Medulla oblongata (tissue), 1 donor: ENCODE data around the gene CD2AP.
"Not testable (repeated sequence)": the region's sequence is repeated elsewhere in the genome, so short reads cannot be mapped to it uniquely, and the experiment has no call there.

Source experiments
- DNase-seq: peaks from one replicate; pipeline ENCODE4 v3.0.0-alpha.2; 2015; ENCODE audit errors: extremely low spot score

The CD2AP gene

DNA sequence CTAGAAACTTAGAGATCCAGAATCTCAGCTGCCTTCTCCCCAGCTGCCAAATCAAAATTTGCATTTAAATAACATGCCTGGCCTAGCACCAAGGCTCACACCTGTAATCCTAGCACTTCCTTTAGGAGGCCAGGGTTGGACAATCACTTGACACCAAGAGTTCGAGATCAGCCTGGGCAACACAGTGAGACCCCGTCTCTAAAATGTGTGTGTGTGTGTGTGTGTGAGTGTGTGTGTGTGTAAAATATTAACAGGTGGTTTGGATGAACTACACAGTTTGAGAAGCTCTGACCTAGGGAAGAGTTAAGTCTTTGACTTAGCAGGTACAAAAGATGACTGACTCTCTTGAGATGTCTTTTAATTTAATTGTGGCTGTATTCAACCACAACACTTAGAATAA, 20.2 kb upstream of the CD2AP start:
- DNase-seq: no peak

DNA sequence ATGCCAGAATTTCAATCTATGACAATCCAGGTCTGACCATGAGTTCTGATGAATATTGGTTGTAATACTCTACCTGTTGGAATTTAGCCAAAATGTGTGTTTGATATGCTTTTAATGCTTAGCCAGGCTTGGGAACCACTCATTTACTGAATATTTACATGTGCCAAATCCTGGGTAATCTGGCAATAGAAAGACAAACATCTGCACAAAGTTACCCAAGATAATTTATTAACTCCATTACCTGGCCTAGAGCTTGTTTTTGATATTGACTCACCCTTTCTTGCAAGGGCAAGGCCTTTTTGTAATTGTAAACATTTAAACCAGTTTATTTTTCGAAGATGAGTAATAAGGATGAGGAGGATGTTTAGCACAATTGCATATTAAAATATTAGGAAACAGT, 13.5 kb upstream of the CD2AP start:
- no peak for DNase-seq

DNA sequence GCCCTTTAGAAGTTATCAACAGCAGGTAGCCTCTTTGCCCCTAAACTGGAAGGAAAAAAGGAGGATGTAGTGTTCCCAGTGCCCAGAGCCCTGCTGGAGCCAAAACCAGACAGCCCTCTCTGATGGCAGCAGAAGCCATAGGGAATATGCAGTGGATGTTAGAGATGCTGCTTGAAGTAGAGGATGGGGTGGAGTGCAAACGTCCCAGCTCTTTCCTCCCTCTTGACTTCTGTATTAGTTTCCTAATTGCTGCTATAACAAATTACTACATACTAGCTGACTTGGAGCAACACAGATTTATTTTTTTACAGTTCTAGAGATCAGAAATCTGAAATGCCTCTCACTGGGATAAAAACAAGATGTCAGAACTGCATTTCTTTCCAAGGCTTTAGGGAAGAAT, 12.5 kb upstream of the CD2AP start:
- no peak for DNase-seq

DNA sequence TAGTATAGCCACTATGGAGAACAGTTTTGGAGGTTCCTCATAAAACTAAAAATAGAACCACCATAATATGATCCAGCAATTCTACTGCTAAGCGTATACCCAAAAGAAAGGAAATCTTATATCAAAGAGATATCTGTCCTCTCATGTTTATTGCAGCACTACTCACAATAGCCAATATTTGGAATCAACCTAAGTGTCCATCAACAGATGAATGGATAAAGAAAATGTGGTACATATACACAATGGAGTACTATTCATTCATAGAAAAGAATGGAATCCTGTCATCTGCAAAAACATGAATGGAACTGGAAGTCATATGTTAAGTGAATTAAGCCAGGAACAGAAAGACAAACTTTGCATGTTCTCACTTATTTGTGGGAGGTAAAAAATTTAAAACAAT, 5.7 kb upstream of the CD2AP start:
- no peak for DNase-seq

DNA sequence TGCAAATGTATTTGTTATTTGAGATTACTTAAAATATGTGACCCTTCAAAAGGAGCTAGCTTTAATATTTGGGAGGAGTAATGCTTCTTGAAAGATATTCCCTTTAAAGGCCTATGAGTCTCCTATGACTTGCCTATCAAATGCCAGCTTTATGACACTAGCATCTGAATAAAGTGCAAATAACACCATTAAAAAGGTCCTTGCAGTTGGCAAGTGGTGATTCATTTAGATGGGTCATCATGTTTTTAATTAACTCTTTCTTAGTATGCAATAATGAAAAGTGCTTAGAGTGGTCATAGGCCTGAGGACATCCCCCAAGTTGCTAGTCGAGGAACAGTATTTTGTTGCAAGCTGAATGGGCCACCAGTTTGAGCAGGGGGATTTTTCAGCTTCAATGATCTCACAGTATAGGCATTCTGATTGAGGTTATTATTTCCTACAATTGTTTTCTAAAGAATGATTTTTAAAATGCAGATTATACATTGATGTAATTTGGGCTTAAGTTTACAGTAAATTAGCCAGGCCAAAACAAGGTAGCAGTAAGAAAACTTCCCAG, 3.7 kb upstream of the CD2AP start:
- no peak for DNase-seq

DNA sequence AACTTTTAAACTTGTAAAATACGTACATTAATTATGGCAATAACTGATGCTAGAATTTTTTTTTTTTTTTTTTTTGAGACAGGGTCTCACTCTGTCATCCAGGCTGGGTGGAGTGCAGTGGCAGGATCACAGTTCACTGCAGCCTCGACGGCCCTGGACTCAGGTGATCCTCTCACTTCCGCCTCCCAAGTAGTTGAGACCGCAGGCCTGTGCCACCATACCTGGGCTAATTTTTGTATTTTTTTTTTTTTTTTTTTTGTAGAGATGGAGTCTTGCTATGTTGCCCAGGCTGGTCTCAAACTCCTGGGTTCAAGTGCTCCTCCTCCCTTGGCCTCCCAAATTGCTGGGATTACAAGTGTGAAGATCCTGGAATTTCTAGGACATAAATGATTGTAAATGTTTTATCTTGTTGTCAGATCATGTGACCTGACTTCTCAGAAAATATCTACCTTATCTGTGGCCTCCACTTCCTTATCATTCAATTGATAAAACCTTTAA, 2.2 kb upstream of the CD2AP start:
- no peak for DNase-seq

DNA sequence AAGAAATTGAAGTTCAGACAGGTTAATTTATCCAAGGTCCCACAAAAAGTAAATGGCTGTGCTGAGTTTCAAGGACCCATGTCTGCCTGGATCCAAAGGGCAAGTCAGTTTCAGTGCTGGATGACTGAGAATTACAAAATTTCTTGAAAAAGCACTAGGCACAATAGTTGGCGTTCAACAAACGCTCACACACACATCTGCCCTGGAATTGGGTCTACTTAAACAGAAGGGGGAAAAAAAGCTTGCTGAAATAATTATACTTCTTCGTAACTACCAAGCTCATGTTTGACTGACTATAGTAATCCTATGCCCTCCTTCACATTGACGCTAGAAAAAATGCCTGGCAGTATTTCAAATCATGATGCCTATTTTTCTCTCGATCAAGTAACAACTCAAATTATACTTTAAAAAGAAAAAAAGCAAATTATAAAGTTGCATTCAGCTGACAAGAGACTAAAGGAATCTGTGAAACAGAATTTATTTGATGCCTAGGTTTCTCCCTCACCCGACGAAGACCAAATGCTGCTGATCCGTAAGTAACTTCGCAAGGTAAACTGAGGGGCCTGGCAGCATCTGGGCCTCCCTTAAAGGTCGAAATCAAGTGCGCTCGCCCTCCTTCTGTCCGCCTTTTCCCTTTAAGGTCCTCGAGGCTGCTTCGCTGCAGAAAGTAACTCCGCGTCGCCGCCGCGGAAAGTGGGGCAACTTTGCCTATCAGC, 650 bp upstream of the CD2AP start:
- DNase-seq: peak; percentile 22

DNA sequence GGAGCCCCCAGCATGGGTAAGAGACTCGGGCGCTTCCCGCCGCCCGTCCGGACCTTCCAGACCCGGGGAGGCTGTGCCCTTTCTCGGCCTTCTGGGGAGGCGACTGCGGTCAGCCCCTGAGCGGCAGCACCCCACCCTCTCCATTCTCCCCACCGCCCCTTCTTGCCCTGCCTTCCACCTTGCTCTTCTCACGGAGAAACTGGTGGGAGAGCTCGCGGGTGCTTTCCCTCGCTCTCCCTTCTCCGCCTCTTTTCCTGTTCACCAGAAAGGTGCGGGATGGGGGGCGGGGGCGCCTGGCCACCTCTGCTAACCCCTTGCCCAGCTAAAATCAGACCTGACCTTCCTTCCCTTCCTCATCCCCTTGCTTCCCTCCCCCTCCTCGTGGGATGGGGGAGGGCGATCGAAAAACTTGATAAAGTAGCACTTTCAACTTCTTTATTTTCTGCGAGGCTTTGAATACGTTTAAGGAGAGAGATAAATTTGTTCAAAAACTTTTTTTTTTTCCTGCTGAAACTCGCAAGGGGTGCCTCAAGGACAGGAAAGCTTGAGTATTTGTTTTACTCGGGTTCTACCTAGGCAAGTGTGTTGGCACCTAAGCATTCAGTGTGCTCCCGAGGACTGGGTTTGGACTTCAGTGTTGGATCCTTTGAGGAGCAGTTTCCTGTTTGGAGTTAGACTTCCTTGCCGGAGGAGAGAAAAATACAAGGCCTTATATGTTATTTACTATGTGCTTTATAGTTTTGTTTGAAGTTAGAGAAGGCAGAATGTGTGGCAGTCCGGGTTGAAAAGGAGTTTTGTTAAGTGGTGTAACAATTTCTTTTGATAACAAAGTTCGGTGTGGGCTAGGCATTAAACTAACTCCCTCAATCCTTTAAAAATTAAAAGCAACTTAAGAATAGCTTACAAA, 897 bp downstream of the CD2AP start:
- peak; percentile 55 for DNase-seq

DNA sequence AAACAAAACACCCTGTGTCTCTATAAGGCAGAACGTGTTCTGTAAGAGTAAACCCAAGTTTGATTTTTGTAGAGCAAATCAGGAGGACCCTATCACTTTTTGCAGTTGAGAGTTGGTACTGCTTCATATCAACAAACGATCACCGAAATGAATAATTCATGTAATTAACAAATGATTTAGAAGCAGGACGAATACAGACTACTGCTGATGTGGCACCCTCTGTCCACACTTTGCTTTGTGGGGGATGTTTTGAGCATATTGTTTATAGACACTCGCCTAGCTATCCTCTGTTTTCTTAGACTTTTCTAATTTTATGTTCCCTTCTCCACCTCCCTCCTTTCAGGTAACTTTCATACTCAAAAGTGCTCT, 1.5 kb downstream of the CD2AP start:
- peak; percentile 13 for DNase-seq

DNA sequence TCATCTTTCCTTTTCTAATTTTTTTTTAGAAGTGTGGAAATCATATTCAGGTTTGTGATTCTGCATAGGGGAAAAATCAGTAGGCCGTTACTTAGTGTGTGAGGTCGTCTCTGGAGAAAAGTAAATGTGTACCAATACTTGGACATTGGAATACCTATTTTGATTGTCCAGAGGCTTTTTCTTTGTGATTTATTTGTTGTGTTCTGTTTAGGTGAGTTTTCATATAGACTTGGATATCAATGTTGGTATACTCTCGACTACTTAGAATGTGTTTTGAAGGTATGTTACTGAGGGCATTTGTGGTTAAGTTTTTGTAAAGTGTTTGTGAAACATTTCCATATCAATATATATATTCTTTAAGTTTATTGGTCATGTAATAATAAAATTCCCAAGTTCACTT, 2.3 kb downstream of the CD2AP start:
- DNase-seq: no peak

DNA sequence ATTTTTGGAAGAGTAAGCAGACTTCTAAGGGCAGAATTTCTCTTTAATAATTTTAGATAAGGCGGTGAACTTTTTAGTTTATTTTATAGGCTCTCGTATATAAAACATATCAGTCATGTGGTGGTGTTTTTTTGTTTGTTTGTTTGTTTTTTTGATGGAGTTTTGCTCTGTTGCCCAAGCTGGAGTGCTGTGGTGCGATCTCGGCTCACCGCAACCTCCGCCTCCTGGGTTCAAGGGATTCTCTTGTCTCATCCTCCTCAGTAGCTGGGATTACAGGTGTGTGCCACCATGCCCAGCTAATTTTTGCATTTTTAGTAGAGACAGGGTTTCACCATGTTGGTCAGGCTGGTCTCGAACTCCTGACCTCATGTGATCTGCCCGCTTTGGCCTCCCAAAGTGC, 3.6 kb downstream of the CD2AP start:
- DNase-seq: not testable (repeated sequence)

DNA sequence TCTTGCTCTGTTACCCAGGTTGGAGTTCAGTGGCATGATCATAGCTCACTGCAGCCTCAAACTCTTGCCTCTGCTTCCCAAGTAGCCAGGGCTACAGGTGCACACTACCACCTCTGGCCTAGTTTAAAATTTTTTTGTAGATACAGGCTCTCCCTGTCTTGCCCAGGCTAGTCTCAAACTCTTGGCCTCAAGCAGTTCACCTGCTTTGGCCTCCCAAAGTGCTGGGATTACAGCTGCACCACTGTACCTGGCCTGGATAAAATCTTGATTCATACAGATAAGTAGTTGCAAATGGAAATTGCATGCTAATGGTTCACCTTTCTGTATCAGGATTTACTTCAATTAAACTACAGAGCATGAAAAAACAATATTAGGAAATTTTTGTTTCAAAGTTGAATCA, 4.2 kb downstream of the CD2AP start:
- DNase-seq: no peak

DNA sequence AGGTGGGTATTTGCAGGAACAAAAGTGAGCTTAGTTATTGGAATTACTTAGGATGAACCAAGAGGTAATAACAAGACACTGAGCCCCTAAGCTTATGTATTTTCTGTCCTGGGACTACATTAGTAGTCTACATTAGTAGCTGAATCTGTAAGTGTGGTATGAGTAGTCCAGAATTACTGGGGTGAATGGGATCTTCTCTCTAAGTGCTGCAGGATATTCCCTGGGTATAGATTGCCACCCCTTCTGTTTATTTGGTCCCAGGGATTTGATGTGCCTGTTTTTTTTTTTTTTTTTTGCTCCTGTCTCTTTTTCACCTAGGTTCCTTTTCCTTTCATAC, 5.9 kb downstream of the CD2AP start:
- no peak for DNase-seq

DNA sequence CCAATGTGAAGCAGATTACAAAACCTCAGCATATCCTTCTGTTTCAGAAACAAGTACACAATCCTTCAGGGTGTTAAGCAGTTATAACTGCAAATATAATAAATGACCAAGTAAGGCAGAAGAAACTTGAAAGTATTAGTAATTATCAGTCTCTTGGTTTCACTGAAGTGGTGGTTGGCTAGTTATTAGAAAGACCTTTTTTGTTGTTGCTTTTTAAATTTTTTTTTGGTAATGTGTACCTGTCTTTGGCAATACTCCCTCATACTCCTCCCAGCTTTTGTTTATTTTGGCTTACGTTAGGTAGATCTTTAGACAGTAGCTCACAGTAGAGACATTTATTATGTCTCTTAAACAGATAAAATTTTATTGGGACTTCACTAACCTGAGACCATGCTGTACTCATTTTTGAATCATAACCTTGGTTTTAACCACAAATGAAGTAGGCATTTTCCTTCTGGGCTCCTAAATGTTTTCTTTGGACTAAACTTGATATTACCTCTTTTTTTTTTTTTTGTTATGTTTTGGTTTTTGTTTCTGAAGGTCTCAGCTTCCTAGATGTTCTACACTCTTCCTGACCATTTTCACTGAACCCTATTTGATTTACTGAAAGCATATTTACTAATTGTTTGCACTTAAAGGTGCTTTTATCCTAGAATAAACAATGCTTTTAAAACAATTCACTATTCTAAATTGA, 6.4 kb downstream of the CD2AP start:
- no peak for DNase-seq

DNA sequence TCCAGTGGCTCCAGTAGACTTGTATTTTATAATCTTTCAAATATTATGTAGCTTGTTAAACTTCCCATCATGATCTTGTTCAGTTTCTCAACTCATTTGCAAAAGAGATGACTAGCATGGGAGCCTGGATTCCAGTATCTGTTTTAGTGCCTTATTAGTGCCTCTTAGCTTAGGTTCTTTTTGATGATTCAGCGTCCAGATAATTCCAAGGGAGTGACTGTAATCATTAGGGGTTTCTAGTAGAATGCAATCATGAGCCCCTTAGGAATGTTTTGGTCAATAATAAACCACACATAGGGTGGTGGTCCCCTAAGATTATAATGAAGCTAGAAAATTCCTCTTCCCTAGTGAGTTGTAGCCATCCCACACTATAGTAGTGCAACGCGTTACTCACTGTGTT, 7.0 kb downstream of the CD2AP start:
- DNase-seq: no peak

DNA sequence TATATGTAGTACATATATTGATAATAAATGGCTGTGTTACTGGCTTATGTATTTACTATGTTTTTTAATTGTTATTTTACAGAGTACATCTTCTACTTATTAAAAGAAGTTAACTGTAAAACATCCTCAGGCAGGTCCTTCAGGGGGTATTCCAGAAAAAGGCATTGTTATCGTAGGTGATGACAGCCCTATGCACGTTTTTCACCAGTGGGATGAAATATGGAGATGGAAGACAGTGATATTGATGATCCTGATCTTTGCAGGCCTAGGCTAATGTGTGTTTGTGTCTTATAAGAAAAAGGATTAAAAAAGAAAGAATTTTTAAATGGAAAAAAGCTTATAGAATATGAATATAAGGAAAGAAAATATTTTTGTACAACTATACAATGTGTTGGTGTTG, 7.5 kb downstream of the CD2AP start:
- DNase-seq: no peak

DNA sequence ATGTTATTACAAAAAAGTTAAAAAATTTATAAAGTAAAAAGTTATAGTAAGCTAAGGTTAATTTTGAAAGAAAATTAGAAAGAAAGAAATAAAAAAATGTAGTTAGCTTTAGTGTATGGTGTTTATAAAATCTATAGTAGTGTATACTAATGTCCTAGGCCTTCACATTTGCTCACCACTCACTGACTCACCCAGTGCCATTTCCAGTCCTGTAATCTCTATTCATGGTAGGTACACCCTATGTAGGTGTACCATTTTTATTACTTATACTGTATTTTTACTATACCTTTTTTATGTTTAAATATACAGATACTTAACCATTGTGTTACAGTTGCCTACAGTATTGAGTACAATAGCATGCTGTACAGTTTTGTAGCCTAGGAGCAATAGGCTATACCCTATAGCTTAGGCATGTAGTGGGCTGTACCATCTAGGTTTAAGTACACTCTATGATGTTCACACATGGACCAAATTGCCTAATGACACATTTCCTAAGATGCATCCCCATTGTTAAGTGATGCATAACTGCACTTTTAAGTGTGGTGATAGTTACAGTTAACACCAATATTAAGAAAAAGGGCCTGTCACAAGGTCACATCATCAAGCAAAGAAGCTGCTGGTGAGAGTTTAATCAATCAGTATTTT, 8.0 kb downstream of the CD2AP start:
- DNase-seq: no peak

DNA sequence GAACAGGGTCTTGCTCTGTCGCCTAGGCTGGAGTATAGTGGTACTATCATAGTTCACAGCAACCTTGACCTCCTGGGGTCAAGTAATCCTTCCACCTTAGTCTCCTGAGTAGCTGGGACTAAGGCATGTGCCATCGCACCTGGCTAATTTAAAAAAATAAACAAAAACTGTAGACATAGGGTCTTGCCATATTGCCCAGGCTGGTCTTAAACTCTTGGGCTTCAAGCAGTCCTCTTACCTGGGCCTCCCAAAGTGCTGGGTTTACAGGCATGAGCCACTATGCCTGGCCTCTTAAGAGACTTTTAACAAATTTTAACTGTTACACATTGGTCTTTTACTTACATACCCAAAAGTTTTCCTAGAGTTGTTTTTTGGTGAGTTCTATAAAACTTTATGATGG, 12.4 kb downstream of the CD2AP start:
- DNase-seq: no peak

DNA sequence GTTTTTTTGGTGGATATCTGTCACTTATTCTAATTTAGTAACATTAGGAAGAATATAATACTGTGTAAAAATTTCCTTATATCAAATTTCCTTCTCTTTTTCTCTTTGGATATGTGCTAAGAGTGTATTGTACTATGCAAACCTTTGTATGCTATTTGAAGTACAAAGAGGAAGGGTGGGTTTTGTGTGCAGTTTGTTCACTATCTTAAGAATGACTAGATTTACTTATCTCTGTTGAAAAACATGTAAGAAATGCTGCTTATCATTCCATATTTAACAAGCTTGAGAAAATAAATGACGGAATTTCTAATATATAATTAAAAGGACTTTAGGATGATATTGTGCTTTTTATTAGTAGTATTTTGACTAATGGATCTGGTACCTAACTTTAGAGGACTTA, 13.1 kb downstream of the CD2AP start:
- no peak for DNase-seq

DNA sequence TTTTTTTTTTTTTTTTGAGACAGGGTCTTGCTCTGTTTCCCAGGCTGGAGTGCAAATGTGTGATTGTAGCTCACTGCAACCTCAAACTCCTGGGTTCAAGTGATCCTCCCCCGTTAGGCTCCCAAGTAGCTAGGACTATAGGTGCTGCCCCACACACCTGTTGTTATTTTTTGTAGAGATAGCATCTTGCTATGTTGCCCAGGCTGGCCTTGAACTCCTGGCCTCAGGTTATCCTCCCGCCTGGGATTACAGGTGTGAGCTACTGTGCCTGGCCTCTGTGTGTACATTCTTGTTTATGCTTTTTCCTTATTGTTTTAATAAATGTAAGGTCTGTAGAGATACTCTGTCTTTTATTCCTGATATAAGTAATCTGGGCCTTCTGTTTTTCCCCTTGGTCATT, 14.8 kb downstream of the CD2AP start:
- DNase-seq: no peak

DNA sequence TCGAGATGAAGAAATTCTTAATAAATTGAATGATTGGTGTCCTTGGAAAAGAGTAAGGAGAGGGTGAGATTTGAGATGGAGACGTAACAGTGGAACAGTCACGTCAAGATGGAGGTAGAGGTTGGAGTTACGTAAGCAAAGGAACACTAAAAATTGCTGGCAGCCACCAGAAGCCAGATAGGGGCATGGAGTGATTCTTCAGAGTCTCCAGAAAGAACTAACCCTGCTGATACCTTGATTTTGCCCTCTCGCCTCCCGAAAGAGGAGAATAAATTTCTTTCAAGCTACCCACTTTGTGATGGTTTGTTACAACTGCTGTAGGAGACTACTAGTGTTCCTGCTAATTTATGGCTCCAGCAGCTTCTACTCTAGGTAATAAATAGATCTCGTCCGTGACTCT, 17.6 kb downstream of the CD2AP start:
- DNase-seq: no peak
